ENCODE results near the gene BRI3BP. TPM values are rescaled to one million over a fixed set of nuclear protein-coding genes. Genes with fewer than 3 reads are reported as not detected.

Gene BRI3BP
- total RNA-seq, 1 donor from 2014 or later: 4.9 TPM

GRCh38 chr12:125021771-125022170, 28.3 kb downstream of the BRI3BP start:
- Mint-ChIP-seq H3K36me3 (ENCODE audit: unreplicated experiment) (no peaks in the 10 kb centered on the region), H3K9me3 (ENCODE audit: unreplicated experiment) (no peaks in the 10 kb centered on the region), H3K4me3 (ENCODE audit: unreplicated experiment) (no peak overlapping the region), H3K4me1 (ENCODE audit: unreplicated experiment) (no peaks in the 10 kb centered on the region), H3K27ac (ENCODE audit: unreplicated experiment) (no peak overlapping the region), H3K27me3 (ENCODE audit: unreplicated experiment) (no peaks in the 10 kb centered on the region)
- no peak for DNase-seq (ENCODE audit: extremely low spot score, unreplicated experiment)
- no peak for TF ChIP-seq CTCF (IDR thresholded peaks at IDR 0.05)

DNA sequence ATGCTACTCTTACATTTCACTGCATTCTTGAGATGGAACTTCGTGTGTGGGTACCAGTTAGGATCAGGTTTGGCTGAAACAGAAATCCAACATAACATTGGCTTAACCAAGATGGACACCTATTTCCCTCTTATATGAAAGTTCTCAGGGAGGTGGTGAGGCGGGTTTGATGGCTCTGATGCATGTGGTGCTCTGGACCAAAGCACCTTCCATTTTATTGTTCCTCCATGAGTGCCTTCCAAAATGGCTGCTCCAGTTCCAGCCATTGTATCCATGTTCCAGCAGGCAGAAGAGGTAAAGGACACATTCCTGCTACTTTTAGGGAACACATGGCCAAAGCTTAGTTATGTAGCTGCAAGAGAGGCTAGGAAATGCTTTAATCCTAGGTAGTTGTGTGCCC, 29.6 kb downstream of the BRI3BP start:
- no peak for TF ChIP-seq CTCF (IDR thresholded peaks at IDR 0.05)
- Mint-ChIP-seq H3K4me3 (ENCODE audit: unreplicated experiment) (no peak overlapping the region), H3K4me1 (ENCODE audit: unreplicated experiment) (no peaks in the 10 kb centered on the region), H3K27me3 (ENCODE audit: unreplicated experiment) (no peaks in the 10 kb centered on the region), H3K9me3 (ENCODE audit: unreplicated experiment) (no peaks in the 10 kb centered on the region), H3K36me3 (ENCODE audit: unreplicated experiment) (no peaks in the 10 kb centered on the region), H3K27ac (ENCODE audit: unreplicated experiment) (no peak overlapping the region)
- DNase-seq (ENCODE audit: extremely low spot score, unreplicated experiment): no peak

DNA sequence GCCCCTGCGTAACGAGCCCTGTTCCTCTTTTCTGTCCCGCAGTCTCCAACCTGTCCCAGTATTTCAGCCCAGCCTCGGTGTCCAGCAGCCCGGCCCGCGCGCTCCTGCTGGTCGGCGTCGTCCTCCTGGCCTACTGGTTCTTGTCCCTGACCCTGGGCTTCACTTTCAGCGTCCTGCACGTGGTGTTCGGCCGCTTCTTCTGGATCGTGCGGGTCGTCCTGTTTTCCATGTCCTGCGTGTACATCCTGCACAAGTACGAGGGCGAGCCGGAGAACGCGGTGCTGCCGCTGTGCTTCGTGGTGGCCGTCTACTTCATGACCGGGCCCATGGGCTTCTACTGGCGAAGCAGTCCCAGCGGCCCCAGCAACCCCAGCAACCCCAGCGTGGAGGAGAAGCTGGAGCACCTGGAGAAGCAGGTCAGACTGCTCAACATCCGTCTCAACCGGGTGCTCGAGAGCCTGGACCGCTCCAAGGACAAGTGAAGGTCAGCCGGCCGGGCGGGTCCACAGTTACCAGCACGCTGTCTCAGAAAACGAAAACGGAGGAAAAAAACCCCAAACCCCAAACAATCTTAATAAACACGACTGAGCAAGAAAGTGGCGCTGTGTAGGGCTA, 31.6 kb downstream of the BRI3BP start:
- no peaks in the 10 kb centered on the region for H3K27me3 Mint-ChIP-seq (ENCODE audit: unreplicated experiment)
- H3K27ac Mint-ChIP-seq (ENCODE audit: unreplicated experiment): no peak overlapping the region
- DNase-seq (ENCODE audit: extremely low spot score, unreplicated experiment): no peak
- H3K4me1 Mint-ChIP-seq (ENCODE audit: unreplicated experiment): no peaks in the 10 kb centered on the region
- H3K36me3 Mint-ChIP-seq (ENCODE audit: unreplicated experiment): no peaks in the 10 kb centered on the region
- no peak for TF ChIP-seq CTCF (IDR thresholded peaks at IDR 0.05)
- H3K4me3 Mint-ChIP-seq (ENCODE audit: unreplicated experiment): no peak overlapping the region
- no peaks in the 10 kb centered on the region for H3K9me3 Mint-ChIP-seq (ENCODE audit: unreplicated experiment)

DNA sequence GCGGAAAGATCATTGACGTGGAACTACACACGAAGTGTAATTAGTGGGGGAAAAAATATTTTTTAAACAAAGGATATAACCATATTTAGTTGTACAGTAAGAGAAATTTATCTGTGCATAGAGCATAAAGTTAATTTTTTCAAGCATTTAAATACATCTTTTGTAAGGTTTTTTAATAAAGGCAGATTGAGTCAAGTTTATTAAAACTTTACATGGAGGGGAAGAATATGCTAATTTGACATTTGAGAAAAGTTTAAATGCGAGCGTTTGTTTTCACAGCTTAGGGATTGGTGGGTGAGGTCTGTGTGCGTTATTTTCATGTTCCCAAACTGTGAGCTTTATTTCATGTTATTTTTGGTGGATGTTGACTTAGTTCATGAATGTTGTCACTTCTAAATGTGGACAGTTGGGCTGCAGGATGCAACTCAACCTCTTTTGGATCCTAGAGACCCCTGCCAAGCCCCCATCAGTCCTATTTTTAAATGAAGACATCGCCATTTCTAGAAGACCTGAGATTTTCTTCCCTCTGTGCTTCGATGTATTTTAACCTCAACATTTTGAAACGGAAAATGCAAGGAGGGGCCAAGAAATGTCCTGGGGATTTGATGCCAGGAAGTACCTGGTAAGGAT, 32.3 kb downstream of the BRI3BP start:
- no peaks in the 10 kb centered on the region for H3K36me3 Mint-ChIP-seq (ENCODE audit: unreplicated experiment)
- no peaks in the 10 kb centered on the region for H3K27me3 Mint-ChIP-seq (ENCODE audit: unreplicated experiment)
- no peak for DNase-seq (ENCODE audit: extremely low spot score, unreplicated experiment)
- H3K4me1 Mint-ChIP-seq (ENCODE audit: unreplicated experiment): no peaks in the 10 kb centered on the region
- no peak overlapping the region for H3K27ac Mint-ChIP-seq (ENCODE audit: unreplicated experiment)
- no peak for TF ChIP-seq CTCF (IDR thresholded peaks at IDR 0.05)
- no peak overlapping the region for H3K4me3 Mint-ChIP-seq (ENCODE audit: unreplicated experiment)
- H3K9me3 Mint-ChIP-seq (ENCODE audit: unreplicated experiment): no peaks in the 10 kb centered on the region

GRCh38 chr12:125028106-125028505, 34.7 kb downstream of the BRI3BP start:
- no peak for DNase-seq (ENCODE audit: extremely low spot score, unreplicated experiment)
- H3K27me3 Mint-ChIP-seq (ENCODE audit: unreplicated experiment): no peaks in the 10 kb centered on the region
- no peaks in the 10 kb centered on the region for H3K9me3 Mint-ChIP-seq (ENCODE audit: unreplicated experiment)

More at GRCh38 chr12:125028106-125028505, 34.7 kb downstream of the BRI3BP start:
- Mint-ChIP-seq H3K36me3 (ENCODE audit: unreplicated experiment) (no peaks in the 10 kb centered on the region), H3K4me1 (ENCODE audit: unreplicated experiment) (no peaks in the 10 kb centered on the region), H3K27ac (ENCODE audit: unreplicated experiment) (no peak overlapping the region), H3K4me3 (ENCODE audit: unreplicated experiment) (no peak overlapping the region)
- TF ChIP-seq CTCF (IDR thresholded peaks at IDR 0.05): no peak

All from osteocyte (in vitro differentiated cells).